Neuronal stem cell (in vitro differentiated cells): ENCODE measurements around the gene LBX2.

Experiments used
- DNase-seq: peaks from one replicate; pipeline ENCODE4 v3.0.0-alpha.2; 2013; ENCODE audit warnings: low spot score
- H2AFZ ChIP-seq: one replicate; pipeline ENCODE4 v1.6.1; 2013; ENCODE audit warnings: mild to moderate bottlenecking, low read length, inconsistent platforms
- H2AK5ac ChIP-seq: 2 replicates; pipeline ENCODE4 v1.6.1; 2013; ENCODE audit warnings: low read depth, mild to moderate bottlenecking, inconsistent platforms, low read length, moderate library complexity, mixed read lengths
- H2BK120ac ChIP-seq: 2 replicates; pipeline ENCODE4 v1.6.1; 2013; ENCODE audit warnings: low read depth, mild to moderate bottlenecking, inconsistent platforms, low read length, moderate library complexity, mixed read lengths
- H2BK12ac ChIP-seq: one replicate; pipeline ENCODE4 v1.6.1; 2013; ENCODE audit warnings: low read length, inconsistent platforms
- H2BK15ac ChIP-seq: 2 replicates; pipeline ENCODE4 v1.6.1; 2013; ENCODE audit warnings: mild to moderate bottlenecking, low read length, inconsistent platforms, mixed read lengths
- H2BK5ac ChIP-seq: one replicate; pipeline ENCODE4 v1.6.1; 2013; ENCODE audit warnings: inconsistent platforms, mild to moderate bottlenecking, low read length, moderate library complexity
- H3K14ac ChIP-seq: one replicate; pipeline ENCODE4 v1.6.1; 2013; ENCODE audit warnings: low read length, inconsistent platforms
- H3K18ac ChIP-seq: 2 replicates; pipeline ENCODE4 v1.6.1; 2013; ENCODE audit warnings: low read length, inconsistent platforms
- H3K23ac ChIP-seq: 2 replicates; pipeline ENCODE4 v1.6.1; 2013; ENCODE audit warnings: low read depth, mild to moderate bottlenecking, mixed read lengths, low read length, inconsistent platforms; ENCODE audit not compliant: poor library complexity
- H3K27ac ChIP-seq: replicated peaks from 3 replicates; pipeline ENCODE4 v1.5.1; 2013; ENCODE audit warnings: low read length, inconsistent platforms
- H3K27me3 ChIP-seq, 3 experiments: 2 replicates each; pipeline ENCODE4 v1.6.1; 2013; ENCODE audit warnings: low read length in 3 of 3, mild to moderate bottlenecking in 2 of 3, inconsistent platforms in 1 of 3, low read depth in 1 of 3, mixed read lengths in 1 of 3, moderate library complexity in 1 of 3; ENCODE audit not compliant: control insufficient read depth in 3 of 3, insufficient read depth in 3 of 3
- H3K36me3 ChIP-seq, 2 donors: replicated peaks in 1 of 2; 2 replicates each; pipeline ENCODE4 v1.6.1; 2013; ENCODE audit warnings: low read length in 2 of 2; ENCODE audit not compliant: control insufficient read depth in 2 of 2, insufficient read depth in 2 of 2
- H3K4ac ChIP-seq: 2 replicates; pipeline ENCODE4 v1.6.1; 2013; ENCODE audit warnings: inconsistent platforms, mild to moderate bottlenecking, low read length, moderate library complexity
- H3K4me1 ChIP-seq, 2 donors: 1 replicate in 1 of 2; 2 replicates in 1 of 2; pipeline ENCODE4 v1.6.1; 2013; ENCODE audit warnings: low read length in 2 of 2, low read depth in 1 of 2; ENCODE audit not compliant: control insufficient read depth in 2 of 2, insufficient read depth in 1 of 2
- H3K4me2 ChIP-seq: one replicate; pipeline ENCODE4 v1.6.1; 2013; ENCODE audit warnings: mild to moderate bottlenecking, low read length, inconsistent platforms; ENCODE audit not compliant: insufficient read depth, poor library complexity, severe bottlenecking
- H3K4me3 ChIP-seq, 2 donors: 2 replicates each; pipeline ENCODE4 v1.5.1; 2013; ENCODE audit warnings: low read length in 2 of 2, mild to moderate bottlenecking in 2 of 2, inconsistent platforms in 1 of 2, moderate library complexity in 1 of 2
- H3K79me1 ChIP-seq: one replicate; pipeline ENCODE4 v1.6.1; 2013; ENCODE audit warnings: low read depth, mild to moderate bottlenecking, inconsistent platforms, low read length, moderate library complexity
- H3K9ac ChIP-seq: one replicate; pipeline ENCODE4 v1.6.1; 2013; ENCODE audit warnings: mild to moderate bottlenecking, low read depth, low read length, inconsistent platforms; ENCODE audit not compliant: poor library complexity
- H3K9me3 ChIP-seq, 2 donors: replicated peaks in 1 of 2; 2 replicates each; pipeline versions ENCODE3 to v1.6.1; 2013; ENCODE audit warnings: low read length in 2 of 2, mild to moderate bottlenecking in 2 of 2, inconsistent platforms in 1 of 2, low read depth in 1 of 2, mixed read lengths in 1 of 2, moderate library complexity in 1 of 2; ENCODE audit not compliant: control insufficient read depth in 2 of 2, insufficient read depth in 1 of 2
- H4K8ac ChIP-seq: one replicate; pipeline ENCODE4 v1.6.1; 2013; ENCODE audit warnings: low read depth, mild to moderate bottlenecking, inconsistent platforms, low read length, moderate library complexity
- H4K91ac ChIP-seq: one replicate; pipeline ENCODE4 v1.6.1; 2013; ENCODE audit warnings: low read length, low read depth, mild to moderate bottlenecking, inconsistent platforms; ENCODE audit not compliant: poor library complexity
- WGBS, 2 donors: extraction: QIAGEN DNeasy Blood & Tissue Kit; methylation state at CpG; one replicate each; pipeline ENCODE4 v1.1.7; 2013; ENCODE audit warnings: missing lambda C conversion rate in 2 of 2, mixed read lengths in 1 of 2; ENCODE audit not compliant: insufficient read length in 2 of 2, insufficient replicate concordance in 1 of 2; ENCODE audit errors: extremely low coverage in 2 of 2; 5-methylcytosine and 5-hydroxymethylcytosine counted together

LBX2 gene

DNA sequence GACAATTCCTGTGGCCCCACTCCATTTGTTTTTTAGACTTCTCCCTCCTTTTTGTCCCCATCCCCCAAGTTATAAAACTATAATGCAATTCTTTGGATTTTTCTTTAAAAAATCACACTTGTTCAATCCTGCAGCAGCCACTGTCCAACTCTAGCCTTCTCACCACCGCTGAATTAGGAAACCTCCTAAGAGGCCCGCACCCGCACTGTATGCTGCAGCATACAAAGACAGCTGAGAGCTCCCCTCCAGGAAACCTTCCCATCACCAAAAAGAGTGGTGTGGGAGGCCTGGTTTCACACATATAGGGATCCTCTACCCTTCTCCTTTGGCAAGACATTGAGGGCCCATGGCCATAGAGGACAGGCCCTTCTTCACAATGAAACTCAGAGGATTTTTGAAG, 5.2 kb upstream of the LBX2 start:
- Histone ChIP-seq H2BK15ac (no peak overlapping the region), H2BK5ac (no peak overlapping the region), H2AK5ac (no peak overlapping the region), H2BK12ac (no peak overlapping the region), H2AFZ (no peak overlapping the region), H4K91ac (no peak overlapping the region), H3K4me3 (no peak overlapping the region), H3K79me1 (peaks cover 3% of the 10 kb centered on the region), H3K9ac (no peak overlapping the region), H4K8ac (no peak overlapping the region), H3K27me3 (peaks cover 38 to 78% (median 59%) of the 10 kb centered on the region in 3 experiments), H2BK120ac (no peak overlapping the region), H3K4me1 (peaks cover 11% of the 10 kb centered on the region in 2 donors), H3K14ac (no peak overlapping the region), H3K4me2 (no peak overlapping the region), H3K27ac (no peak overlapping the region), H3K36me3 (peaks cover 6 to 22% of the 10 kb centered on the region in 2 donors), H3K4ac (no peak overlapping the region), H3K18ac (no peak overlapping the region), H3K23ac (no peak overlapping the region), H3K9me3 (no peaks in the 10 kb centered on the region)
- DNase-seq = no peak
- no CpG with 5 or more reads among the region's 3 CpGs for WGBS, 2 donors

DNA sequence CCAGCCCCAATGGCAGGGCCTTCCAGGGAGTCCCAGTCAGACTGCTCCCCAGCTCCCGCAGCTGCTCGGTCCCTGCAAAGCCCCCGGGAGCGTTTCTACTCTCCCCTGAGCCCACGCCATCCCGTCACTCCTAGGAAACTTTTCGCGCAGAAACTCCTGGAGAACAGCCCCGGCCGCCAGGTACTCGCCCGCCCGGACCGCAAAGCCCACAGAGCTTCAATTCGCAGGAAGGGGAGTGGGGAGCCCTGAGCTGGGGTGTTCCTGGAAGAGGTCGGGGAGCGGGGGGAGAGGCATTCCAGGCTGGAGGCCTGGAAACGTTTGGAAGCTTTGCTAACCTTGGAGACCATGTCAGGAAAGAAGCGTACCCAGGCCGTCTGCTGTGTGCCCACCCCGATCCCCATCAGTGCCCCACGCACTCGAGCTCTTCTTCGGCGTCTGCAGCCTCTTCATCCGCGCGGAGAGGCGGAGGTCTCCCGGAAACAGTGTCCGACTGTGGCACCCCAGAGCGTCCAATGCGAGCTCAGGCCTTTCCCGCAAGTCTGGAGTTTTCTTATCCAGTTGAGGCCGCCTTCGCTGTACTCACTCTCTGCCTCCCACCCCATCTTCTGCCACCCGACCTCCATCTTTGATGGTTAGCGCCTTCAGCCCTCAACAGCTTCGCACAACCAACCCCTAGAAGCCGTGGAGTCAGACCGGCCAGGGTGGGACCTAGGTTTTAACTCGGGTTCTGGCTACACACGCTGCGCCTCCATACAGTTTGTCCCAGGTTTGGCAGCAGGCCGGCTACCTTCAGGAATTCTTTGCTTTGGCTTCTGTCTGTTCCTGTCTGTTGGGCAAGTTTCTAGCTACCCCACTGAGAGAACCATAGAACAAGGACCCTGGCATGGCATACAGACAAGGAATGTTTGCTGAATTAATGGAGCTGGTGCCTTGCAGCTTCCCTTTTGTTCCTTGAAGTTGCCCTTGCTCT, 4.4 kb upstream of the LBX2 start:
- Histone ChIP-seq H2BK5ac (no peak overlapping the region), H3K4me3 (no peak overlapping the region), H3K14ac (no peak overlapping the region), H3K27me3 (peaks cover 46 to 81% (median 61%) of the 10 kb centered on the region in 3 experiments), H3K18ac (peak overlapping the region; percentile 59), H3K79me1 (peaks cover 3% of the 10 kb centered on the region), H2AFZ (peak overlapping the region; percentile 82), H2AK5ac (no peak overlapping the region), H3K9ac (no peak overlapping the region), H3K4me2 (peak overlapping the region; percentile 91), H3K23ac (peak overlapping the region; percentile 76), H3K9me3 (no peaks in the 10 kb centered on the region), H3K4ac (no peak overlapping the region), H3K4me1 (peaks cover 15 to 16% of the 10 kb centered on the region in 2 donors), H4K8ac (no peak overlapping the region), H2BK12ac (no peak overlapping the region), H3K36me3 (peaks cover 6 to 22% of the 10 kb centered on the region in 2 donors), H2BK120ac (no peak overlapping the region), H2BK15ac (peak overlapping the region; percentile 54), H4K91ac (no peak overlapping the region), H3K27ac (no peak overlapping the region)
- no CpG with 5 or more reads among the region's 45 CpGs for WGBS, 2 donors
- DNase-seq = no peak

DNA sequence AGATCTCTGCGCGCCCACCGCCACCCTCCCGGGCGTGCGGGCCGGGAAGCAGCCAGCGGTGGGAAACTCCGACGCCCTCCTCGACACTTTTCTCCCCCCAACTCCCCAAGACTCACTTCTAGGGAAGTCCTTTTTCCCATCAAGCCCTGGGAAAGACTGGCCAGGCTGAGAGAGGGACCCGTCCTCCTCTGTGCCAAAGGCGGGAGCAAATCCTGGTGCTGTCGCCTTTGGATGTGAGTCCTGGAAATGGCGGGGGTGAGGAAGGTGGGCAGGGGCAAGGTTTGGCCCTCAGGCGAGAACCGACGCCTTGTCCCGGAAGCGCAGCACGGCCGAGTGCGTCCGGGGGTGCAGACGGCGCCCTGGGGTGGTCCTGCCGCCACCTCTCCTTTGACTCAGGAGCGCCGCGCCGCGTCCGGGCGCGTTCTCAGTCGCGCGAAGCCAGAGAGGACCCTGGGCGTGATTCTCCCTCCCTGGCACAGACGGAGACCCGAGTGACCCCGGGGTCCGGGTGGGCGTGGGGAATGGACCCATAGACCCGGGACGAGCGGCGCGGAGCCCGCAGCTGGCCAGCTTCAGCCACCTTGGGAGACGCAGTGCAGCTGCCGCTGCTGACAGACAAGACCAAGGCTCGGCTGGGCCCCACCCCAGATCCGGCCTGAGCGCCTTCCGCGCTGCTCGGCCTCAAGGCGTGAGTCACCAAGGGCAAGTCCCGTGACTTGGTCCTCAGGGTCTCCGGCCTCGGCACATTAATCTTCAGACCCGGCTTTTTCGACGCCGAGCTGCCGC, 3.5 kb upstream of the LBX2 start:
- no CpG with 5 or more reads among the region's 67 CpGs for WGBS, 2 donors
- Histone ChIP-seq H2AFZ (peak overlapping the region; percentile 82), H3K4me3 (peak overlapping the region; percentile 20 to 70), H3K9ac (no peak overlapping the region), H4K91ac (no peak overlapping the region), H3K9me3 (no peaks in the 10 kb centered on the region), H3K14ac (no peak overlapping the region), H2BK12ac (no peak overlapping the region), H3K36me3 (peaks cover 6 to 22% of the 10 kb centered on the region in 2 donors), H3K27me3 (peaks cover 50 to 81% (median 64%) of the 10 kb centered on the region in 3 experiments), H2BK15ac (peak overlapping the region; percentile 54), H3K23ac (peak overlapping the region; percentile 76), H2AK5ac (peak overlapping the region; percentile 26), H3K18ac (peak overlapping the region; percentile 74), H3K4me1 (peaks cover 20 to 23% of the 10 kb centered on the region in 2 donors), H3K4me2 (peak overlapping the region; percentile 91), H4K8ac (no peak overlapping the region), H2BK120ac (no peak overlapping the region), H2BK5ac (no peak overlapping the region), H3K79me1 (peaks cover 3% of the 10 kb centered on the region), H3K27ac (no peak overlapping the region), H3K4ac (no peak overlapping the region)
- no peak for DNase-seq
